GM18498 (cell line): ENCODE results near the gene CFAP221.

Source experiments
- ATAC-seq: cut with Tn5 transposase; IDR thresholded peaks from one replicate; pipeline ENCODE4 v1.9.1; 2021; ENCODE audit warnings: mild to moderate bottlenecking, moderate library complexity; ENCODE audit not compliant: unreplicated experiment

CFAP221 gene

DNA sequence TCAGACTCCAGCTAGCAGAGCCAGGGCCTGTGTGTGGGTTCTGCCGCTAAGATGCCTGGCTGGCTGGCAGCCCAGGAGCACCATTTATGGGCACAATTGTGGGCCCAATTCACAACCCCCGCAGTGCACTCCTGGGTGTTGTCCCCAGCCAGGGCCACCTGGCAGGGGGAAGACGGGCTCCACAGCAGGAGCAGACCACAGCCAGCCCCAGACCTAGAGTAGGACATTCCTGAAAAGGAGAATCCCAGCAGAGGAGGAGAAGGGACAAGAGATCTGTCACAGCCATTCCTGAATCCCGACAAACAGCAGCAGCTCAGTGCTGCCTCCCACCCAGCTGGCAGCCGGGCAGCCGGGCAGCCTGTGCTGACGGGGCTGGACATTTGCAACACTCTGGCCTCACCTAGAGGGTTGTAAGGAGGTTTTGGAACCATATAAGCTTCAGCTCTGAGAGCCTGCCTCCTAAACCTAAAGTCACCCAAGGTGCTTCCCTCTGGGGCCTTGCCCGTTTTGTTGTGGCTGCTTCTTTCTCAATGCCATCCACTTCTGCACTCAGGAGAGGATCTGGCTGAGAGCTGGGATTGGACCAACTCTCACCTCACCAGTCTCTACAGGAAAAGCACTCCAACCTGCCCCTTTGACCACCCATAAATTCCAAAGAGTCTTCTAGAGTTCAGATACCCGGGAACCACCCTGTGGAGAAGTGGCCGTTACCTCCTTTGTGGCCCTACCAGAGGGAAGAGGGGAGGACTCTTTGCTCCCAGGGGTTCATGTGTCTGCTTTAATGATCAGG lies 130.7 kb downstream of the CFAP221 start:
- no peak for ATAC-seq

DNA sequence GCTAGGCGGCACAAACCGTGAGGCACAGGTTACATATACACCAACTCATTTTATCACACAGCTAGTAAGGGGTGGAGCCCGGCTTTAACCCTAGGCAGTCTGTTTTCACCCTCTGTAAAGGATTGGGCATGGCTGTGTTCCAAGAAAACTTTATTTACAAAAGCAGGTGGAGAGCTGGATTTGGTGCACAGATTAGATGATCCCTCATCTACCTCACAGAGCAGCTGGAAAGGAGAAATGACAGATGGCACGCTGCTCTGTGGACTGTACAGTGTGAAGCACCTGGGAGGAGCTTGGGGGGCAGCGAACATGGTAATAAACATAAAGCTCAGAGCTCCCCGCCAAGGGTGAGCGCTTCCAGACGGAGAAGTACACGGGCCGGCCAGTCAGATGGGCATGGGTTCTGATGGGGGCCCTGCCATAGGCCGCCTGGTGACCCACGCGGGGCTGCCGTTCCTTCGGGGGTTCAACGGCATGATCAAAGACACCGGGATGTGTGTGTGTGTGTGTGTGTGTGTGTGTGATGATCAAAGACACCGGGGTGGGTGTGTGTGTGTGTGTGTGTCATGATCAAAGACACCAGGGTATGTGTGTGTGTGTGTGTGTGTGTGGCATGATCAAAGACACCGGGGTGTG lies 133.9 kb downstream of the CFAP221 start:
- no peak for ATAC-seq

DNA sequence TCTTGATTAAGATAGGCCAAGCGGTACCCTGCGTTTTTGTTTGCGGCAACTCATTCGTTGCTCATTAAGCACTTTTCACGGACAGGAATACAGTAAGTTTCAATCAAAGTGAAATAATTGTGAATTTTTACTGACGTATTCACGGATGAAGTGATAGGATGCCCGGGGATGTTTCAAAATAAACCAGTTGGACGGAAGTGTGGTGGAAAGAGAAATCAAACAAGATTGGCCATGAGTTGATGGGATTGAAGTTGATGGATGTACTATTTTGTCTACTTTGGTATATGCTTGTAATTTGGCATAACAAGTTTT lies 135.2 kb downstream of the CFAP221 start:
- ATAC-seq = no peak

DNA sequence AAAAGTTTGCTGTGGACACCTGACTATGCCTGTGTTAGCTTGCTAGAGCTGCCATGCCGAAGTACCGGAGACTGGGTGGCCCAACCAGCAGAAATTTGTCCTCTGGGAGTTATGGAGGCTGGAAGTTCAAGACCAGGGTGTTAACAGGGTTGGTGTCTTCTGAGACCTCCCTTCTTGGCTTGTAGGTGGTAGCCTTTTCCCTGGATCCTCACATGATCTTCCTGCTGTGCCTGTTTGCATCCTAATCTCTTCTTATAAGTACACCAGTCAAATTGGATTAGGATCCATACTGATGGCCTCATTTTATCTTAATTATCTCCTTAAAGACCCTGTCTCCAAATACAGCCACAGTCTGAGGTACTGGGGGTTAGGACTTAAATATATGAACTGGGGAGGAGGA lies 135.6 kb downstream of the CFAP221 start:
- no peak for ATAC-seq

DNA sequence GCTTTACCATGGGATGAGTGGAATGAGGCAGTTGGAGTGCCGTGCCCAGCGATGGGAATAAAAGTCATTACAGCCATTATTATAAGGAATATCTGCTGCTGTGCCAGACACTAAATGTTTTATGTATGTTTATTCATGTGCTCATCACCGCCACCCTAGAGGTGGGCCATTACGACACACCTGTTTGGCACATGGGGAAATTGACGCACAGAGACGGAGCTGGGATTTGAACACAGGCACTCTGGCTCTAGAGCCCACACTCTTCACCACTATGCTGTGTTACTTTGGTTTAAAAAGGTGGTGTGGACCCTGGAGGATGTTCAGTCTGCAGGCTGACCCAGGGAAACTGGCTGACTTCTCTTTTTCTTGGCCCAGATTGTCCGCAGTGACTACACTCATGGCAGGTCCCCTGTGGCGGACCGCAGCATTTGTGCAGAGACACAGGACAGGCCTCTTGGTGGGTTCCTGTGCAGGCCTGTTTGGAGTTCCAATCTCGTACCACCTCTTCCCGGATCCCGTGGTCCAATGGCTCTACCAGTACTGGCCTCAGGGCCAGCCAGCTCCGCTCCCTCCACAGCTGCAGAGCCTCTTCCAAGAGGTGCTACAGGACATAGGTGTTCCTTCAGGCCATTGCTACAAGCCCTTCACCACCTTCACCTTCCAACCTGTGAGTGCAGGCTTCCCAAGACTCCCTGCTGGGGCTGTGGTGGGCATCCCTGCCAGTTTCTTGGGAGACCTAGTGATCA lies 136.4 kb downstream of the CFAP221 start:
- ATAC-seq = no peak

DNA sequence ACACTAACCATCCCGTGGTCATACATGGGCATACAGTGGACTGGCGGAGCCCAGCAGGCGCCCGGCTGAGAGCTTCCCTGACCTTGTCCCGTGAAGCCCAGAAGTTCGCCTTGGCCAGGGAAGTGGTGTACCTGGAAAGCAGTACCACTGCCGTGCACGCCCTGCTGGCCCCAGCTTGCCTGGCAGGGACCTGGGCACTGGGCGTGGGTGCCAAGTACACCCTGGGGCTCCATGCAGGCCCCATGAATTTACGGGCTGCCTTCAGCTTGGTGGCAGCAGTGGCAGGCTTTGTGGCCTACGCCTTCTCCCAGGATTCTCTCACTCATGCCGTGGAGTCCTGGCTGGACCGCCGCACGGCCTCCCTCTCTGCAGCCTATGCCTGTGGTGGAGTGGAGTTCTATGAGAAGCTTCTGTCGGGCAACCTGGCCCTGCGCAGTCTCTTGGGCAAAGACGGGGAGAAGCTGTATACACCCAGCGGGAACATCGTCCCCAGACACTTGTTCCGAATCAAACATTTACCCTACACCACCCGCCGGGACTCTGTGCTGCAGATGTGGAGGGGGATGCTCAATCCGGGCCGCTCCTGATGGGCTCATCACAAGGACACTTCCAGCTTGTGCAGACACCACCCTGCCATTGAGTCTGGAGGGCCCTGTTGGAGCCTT lies 137.1 kb downstream of the CFAP221 start:
- no peak for ATAC-seq

DNA sequence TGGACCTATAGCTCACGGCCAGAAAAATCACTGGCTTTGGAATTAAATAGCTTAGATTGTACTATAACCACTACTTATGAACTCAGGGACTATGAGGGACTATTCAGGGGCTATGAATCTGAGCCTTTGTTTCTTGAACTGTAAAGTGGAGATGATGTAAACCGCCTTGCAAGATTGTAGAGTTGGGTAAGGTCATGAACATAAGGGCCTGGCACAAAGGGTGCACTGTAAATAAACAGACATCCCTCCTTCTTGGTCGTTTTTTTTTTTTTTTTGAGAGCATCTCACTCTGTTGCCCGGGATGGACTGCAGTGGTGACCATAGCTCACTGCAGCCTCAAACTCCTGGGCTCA lies 137.6 kb downstream of the CFAP221 start:
- ATAC-seq = no peak

DNA sequence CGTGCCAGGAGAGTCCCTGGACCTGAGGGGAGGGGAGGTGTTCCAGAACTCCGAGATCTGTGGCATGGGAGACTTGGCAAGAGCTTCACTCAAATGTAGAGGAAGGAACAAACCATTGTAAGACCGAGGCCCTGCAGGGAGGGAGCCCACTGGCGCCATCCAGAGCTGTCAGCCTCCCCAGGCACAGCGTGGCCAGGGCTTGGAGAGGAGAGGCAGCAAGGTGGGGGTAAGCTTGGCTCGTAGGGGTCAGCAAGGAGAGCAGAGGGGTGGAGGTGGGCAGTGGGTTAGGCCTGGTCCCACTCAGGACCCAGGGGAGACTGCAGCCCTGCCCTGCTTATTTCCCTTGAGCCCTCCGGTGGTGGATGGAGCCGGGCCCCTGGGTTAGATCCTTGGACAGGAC lies 138.3 kb downstream of the CFAP221 start:
- no peak for ATAC-seq

DNA sequence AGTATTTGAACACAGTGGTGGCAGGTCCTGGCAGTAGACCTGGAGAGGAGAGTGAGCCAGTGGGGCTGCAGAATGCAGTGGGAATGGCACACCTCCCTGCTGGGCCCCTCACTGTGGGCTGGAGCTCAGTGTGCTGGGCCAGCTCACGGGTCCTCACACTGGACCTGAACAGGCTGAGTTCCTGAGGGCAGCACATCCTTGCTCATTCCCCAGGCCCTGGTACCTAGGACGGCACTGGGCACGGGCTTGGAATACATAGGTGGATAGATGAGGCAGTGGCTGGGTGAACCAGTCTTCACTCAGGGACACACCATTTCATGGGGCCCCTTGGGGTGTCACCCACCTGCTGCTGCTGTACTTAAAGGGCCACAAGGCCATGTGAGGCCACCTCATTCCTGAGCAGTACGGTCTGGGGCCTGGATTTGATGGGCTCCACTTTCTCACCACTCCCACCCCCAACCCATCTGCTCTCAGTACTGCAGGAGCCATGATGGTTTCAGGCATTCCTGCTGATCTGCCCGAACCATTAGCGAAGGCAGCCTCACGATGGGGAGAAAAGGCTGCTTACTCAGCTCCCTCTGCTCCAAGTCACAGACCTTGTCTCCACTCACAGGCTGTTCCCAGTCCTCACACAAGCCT lies 138.9 kb downstream of the CFAP221 start:
- ATAC-seq = no peak

DNA sequence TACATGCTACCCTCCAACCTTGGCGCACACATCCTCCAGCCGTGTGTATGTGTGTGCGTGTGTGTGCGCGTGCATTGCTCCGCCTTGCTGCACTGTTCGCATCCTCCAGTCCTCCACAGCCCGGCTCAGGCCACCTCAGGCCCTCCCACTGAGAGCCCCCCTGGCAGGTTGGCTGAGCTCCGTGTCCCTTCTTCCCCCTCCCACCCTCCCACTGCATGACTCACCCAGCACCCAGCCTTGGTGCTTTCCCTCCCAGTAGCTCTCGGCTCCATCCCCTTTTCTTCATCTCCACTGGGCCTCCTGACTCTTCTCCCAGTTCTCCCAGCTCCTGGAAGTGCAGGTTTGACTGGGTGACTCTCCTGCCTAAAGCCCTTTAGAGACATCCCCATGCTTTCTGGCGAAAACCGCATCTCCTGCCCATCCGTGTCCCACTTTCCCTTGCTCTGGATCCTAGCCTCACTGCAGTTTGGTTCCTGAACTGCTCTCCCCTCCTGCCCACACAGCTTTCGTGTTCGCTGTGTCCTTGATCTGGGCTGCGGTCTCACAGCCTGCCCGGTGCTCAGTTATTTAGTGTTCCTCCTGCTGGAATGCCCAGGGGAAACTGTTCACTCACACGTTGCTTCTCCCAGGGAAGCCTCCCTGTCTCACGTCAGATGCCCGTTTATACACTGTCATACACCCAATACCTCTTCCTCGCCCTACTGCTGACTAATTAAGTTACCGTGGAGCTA lies 139.6 kb downstream of the CFAP221 start:
- no peak for ATAC-seq

DNA sequence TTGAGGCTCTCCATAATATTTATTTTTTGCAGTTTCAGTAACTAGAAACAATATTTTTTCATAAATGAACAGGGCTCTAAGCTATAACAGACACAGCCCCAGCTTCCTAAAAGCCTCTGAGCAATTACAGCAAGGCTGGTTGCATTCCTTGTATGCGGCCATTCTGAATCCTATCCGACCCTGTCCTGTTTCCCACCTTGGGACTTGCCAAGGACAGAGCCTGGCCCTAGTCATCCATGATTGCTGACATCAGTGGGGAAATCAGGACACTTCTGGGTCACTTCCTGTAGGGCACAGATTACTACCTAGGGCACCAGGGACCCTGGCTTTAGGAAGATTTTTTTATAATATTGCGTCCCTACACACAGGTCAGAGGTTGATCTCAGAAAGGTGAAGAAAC lies 140.3 kb downstream of the CFAP221 start:
- ATAC-seq = no peak

DNA sequence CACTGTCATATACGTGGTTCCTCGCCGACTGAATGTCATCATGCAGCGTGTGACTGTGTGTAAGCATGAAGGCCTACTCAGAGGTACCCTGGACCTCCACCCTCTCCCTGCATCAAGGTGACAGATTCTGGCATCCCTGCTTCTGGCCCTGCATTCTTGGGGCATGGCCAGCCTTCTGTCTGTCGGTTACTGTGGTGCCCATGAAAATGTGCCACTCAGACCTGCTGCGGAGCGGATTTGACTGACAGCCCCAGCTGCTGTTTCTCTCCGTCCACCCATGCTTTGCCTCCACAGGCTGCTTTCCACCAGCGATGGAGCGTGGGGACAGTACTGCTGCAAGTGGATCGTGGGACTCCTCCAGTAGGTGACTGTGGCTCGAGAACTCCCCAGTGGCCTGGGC lies 144.4 kb downstream of the CFAP221 start:
- ATAC-seq = no peak

DNA sequence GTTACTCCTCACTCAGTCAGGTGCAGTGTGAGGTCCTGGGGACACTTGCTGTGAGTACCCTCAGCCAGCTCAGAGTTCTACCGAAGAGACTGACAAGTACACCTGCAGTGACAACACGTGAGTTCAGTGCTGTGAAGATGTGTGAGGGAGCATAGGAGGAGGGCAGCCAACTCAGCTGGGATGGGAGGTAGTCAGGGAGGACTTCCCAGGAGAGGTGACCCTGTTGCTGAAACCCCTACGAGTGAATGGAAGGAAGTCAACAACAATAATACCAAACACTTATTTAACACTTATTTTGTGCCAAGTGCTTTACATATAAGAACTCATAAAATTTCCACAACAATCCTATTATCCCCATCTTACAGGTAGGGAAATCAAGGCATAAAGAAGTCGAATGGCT lies 145.0 kb downstream of the CFAP221 start:
- no peak for ATAC-seq

DNA sequence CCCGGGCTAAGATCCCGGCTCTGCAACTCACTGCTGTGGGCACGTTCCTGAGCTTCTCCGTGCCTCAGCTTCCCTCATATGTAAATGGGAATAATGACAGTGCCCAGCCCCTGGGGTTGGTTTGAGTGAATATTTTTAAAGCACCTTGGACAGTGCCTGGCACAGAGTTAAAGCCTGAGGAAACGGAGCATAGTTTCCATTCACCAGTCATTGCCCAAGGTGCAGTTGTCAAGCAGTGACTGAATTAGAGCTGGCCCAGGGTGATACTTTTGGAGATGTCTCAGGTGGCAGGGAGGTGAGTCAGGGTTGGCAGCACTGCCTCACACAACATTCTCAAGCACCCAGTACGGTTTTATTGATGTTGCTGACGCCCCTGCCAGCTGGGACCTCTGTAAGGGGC lies 146.9 kb downstream of the CFAP221 start:
- ATAC-seq = no peak

DNA sequence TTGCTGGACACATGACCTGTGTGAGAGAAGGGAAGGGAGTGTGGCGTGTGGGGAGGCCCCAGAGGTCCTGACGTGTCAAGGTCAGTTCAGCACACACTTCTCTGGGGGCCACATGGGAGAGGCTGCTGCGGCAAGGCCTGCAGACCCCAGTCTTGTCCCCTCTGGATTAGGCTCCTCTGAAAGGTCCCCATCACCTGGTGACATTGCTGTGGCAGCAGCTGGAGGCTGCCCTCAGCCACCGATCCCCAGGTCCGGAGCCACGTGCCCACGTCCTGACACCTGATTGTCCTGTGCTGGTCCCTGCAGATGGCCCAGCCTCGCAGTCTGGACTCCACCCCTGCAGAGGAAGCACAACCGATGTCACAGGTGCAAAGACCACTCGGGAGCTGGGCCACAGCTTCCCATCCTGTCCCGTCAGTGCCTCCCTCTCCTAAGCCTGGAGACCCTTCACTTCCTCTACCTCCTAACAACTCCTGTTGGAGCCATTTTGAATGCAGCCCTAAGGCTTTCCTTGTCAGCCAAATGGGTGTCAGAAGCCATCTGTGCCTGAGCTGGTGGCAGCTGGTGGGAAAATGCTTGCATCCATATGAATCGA lies 147.5 kb downstream of the CFAP221 start:
- no peak for ATAC-seq

DNA sequence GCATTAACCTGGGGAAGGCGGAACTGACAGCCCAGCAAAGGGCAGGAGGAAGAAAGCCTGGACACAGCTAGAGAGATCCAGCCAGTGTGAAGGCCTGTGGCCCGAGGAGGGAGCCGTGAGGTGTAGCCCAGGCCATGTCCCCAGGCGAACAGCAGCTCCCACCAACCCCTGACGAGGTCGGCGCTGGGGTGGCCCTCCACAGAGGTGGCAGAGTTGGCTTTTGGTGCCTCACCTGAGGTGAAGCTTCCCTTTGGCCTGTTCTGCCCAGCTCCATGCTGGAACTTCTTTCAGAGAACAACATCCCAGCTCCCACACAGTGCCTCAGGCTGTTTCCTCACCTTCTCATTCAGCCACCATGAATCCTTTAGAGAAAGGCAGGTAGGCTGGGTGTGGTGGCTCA lies 148.1 kb downstream of the CFAP221 start:
- ATAC-seq = no peak

DNA sequence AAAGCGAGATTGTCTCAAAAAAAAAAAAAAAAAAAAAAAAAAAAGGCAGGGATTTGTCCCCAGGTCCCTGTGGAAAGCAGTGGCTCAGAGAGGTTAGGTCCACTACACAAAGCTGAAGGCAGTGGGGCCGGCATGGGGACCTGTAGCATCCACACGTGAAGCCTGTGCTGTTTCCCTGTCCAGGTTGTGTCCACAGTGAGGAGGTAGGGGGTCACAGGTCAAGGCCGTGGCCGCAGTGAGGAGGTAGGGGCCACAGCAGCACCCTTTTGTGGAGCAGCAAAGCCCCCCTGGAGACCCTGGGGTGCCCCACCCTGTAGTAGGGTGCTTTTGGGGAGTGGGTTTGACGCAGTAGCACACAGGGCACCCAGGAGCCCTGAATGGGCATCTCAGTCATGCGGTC lies 148.7 kb downstream of the CFAP221 start:
- ATAC-seq = no peak

DNA sequence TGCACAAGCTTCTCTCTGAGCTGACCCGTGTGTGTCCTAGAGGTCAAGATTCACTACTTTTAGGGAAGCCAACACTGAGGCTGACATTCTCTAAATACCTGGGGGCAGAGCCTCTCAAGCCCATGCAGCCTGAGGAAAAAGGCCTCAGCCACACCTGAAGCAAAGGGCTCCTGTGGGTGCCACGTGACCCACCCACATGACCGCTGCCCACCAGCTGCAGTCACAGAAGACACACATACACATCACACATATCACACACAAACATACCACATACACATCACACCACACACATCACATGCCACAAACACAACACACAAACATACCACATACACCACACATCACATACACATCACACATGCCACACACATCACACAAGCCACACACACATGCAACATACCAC lies 149.3 kb downstream of the CFAP221 start:
- ATAC-seq = no peak

DNA sequence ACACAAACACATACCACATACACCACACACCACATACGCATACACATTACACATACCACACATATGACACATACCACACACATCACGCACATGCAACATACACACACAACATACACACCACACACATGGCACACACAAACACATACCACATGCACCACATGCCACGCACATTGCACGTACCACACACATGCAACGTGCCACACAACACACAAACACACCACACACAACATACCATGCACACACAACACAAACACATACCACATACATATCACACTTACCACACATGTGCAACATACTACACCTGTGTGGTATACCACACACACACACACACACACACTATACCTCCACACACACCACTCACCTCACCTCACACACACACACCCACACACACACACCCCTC lies 149.7 kb downstream of the CFAP221 start:
- no peak for ATAC-seq

DNA sequence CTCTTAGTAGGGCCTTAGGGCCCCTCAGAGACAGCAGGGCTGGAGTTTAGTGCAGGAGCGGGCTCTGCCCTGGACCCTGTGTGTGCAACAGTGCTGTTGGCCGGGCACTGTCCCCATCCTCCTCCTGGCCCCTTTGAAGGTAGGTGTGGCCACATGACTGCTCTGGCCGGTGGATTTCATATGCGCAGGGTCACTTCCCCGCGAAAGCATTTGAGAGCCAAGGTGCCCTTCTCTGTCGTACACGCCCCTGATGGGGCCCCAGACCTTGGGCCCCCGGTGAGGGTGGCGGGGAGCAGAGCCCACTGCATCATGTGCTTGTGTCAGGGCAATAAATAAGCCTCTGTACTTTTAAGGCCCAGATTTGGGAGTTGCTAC lies 150.2 kb downstream of the CFAP221 start:
- no peak for ATAC-seq
